H1 (cell line): ENCODE results near the gene ANXA3. TPM values are rescaled to one million over a fixed set of nuclear protein-coding genes. Genes with fewer than 3 reads are reported as not detected.

Experiments
- CTCF ChIP-seq, 3 experiments: IDR thresholded peaks; 1 replicate in 2 of 3; 2 replicates in 1 of 3; pipeline versions ENCODE4 v1.5.1 to v1.6.1; 2011; ENCODE audit warnings: low read length in 3 of 3, mild to moderate bottlenecking in 3 of 3, inconsistent platforms in 2 of 3, low read depth in 1 of 3, moderate library complexity in 1 of 3; ENCODE audit not compliant: insufficient read depth in 1 of 3; ENCODE audit errors: control extremely low read depth in 1 of 3
- EZH2 ChIP-seq: fragments of 200-600 bp; sonication (generic); IDR thresholded peaks from 2 replicates; pipeline ENCODE4 v1.7.1; 2012; ENCODE audit warnings: low read depth, mild to moderate bottlenecking, moderate library complexity, low read length, inconsistent platforms; ENCODE audit not compliant: severe bottlenecking
- POLR2A ChIP-seq, 2 experiments: IDR thresholded peaks; 1 replicate in 1 of 2; 2 replicates in 1 of 2; pipeline ENCODE4 v1.6.1; 2011; ENCODE audit warnings: low read depth in 2 of 2, low read length in 2 of 2, mild to moderate bottlenecking in 2 of 2; ENCODE audit errors: control extremely low read depth in 1 of 2
- SAP30 ChIP-seq: fragments of 300-600 bp; sonication (generic); IDR thresholded peaks from 2 replicates; pipeline ENCODE4 v1.7.1; 2012; ENCODE audit warnings: low read length, moderate library complexity, mild to moderate bottlenecking, inconsistent platforms; ENCODE audit not compliant: insufficient read depth, insufficient replicate concordance
- SP4 ChIP-seq: IDR thresholded peaks from 2 replicates; pipeline ENCODE4 v1.6.1; 2012; ENCODE audit warnings: low read length, inconsistent platforms
- polyA plus RNA-seq, 7 experiments: library from polyadenylated mRNA; depleted of rRNA in 3 of 7; stranded (reverse) in 5 of 7; unstranded in 2 of 7; fragments of >200 nt in 5 of 7; fragments of 200-250 nt in 2 of 7; gene quantifications; 1 replicate in 5 of 7; 2 replicates in 1 of 7; 4 replicates in 1 of 7; pipeline versions ENCODE4 v1.2.1 to v1.2.3, GENCODE V29; 2011 to 2013; ENCODE audit warnings: missing spikeins in 2 of 7, mixed read lengths in 2 of 7
- total RNA-seq: library from RNA; stranded (reverse); fragmentation: NEBNext Ultra II Directional; extraction: Animal tissue kit (Norgen Biotek cat#: 25700); gene quantifications from 2 replicates; pipeline ENCODE4 v1.2.1, GENCODE V29; 2021

Gene ANXA3
- total and polyA plus RNA-seq, 2 of the 8 experiments (the other 6 are each of a cell fraction or from before 2014, with no cell fraction given): 10.3 to 27.3 TPM

GRCh38 chr4:78570117-78570516, 18.5 kb downstream of the ANXA3 start (continued):
- TF ChIP-seq CTCF (IDR thresholded peaks at IDR 0.05; ENCODE audit: control extremely low read depth in 1 of 3, insufficient read depth in 1 of 3, low read depth in 1 of 3, low read length in 3 of 3): no peak
- no peak for TF ChIP-seq SP4
- no peak for TF ChIP-seq EZH2
- no peak for TF ChIP-seq POLR2A (IDR thresholded peaks at IDR 0.05; ENCODE audit: control extremely low read depth in 1 of 2, low read depth in 2 of 2, low read length in 2 of 2)
- no peak for TF ChIP-seq SAP30
